ENCODE data around the gene RPL21. TPM values are rescaled to one million over a fixed set of nuclear protein-coding genes. Genes with fewer than 3 reads are reported as not detected.
"Not testable (repeated sequence)": the region's sequence is repeated elsewhere in the genome, so short reads cannot be mapped to it uniquely, and the experiment has no call there.

RPL21 gene
- total RNA-seq, 6 donors from 2014 or later, result 158 to 853 (median 524) TPM

DNA sequence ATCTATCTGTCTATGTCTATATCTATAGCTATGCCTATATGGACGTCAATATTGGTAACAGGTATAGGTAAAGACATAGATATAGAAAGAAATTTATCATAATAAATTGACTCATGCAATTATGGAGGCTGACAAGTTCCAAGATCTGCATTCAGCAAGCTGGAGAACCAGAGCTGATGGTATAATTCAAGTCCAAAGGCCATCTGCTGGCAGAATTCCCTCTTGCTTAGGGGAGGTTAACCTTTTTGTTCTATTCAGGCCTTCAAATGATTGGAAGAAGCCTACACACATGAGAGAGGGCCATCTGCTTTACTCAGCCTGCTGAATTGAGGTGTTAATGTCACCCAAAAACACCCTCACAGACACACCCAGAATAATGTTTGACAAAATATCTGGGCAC, 30.1 kb downstream of the RPL21 start:
- no peaks in the 10 kb centered on the region for H3K36me3 ChIP-seq
- no peak overlapping the region for H3K27ac ChIP-seq
- 68 to 85% methylated on average over 1 of the region's 1 CpG for WGBS, 2 donors
- H3K4me1 ChIP-seq, result no peaks in the 10 kb centered on the region
- no peaks in the 10 kb centered on the region for H3K9me3 ChIP-seq
- no peaks in the 10 kb centered on the region for H3K27me3 ChIP-seq
- ATAC-seq (ENCODE audit: low FRiP score in 2 of 2) (no peak), DNase-seq (no peak)
- TF ChIP-seq POLR2AphosphoS5 (IDR thresholded peaks at IDR 0.05), result no peak
- no peak for TF ChIP-seq EP300 (IDR thresholded peaks at IDR 0.05)
- TF ChIP-seq POLR2A (IDR thresholded peaks at IDR 0.05), result no peak
- TF ChIP-seq, protein P1, sequence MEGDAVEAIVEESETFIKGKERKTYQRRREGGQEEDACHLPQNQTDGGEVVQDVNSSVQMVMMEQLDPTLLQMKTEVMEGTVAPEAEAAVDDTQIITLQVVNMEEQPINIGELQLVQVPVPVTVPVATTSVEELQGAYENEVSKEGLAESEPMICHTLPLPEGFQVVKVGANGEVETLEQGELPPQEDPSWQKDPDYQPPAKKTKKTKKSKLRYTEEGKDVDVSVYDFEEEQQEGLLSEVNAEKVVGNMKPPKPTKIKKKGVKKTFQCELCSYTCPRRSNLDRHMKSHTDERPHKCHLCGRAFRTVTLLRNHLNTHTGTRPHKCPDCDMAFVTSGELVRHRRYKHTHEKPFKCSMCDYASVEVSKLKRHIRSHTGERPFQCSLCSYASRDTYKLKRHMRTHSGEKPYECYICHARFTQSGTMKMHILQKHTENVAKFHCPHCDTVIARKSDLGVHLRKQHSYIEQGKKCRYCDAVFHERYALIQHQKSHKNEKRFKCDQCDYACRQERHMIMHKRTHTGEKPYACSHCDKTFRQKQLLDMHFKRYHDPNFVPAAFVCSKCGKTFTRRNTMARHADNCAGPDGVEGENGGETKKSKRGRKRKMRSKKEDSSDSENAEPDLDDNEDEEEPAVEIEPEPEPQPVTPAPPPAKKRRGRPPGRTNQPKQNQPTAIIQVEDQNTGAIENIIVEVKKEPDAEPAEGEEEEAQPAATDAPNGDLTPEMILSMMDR (IDR thresholded peaks at IDR 0.05), result no peak
- H3K4me3 ChIP-seq, result no peak overlapping the region

DNA sequence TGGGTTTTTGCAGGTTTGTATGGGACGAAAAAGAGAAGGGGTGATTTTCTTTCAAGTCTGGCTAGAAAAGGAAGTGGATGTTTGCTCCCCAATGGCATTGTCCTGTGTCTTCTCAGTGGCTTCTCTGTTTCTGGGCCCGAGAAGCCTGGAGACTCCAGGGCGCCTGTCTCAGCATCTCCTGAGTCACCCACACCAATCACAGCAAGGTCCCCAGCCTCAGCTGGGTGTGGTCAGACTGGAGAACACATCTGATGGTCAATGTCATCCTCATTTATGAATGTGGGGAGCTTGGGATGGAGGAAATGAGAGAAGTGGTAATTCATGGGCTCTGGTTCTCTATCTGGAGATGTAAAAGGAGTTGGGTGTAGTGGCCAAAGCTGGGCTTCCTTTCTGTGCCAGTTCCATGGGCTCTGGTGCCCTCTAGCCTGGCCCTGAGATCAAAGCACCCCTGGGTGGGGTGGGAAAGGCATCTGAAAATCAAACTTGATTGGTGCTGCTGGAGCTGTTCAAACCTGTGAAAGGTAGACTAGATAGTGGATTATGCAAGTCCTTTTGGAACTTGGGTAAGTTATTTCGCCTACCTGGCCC, 32.6 kb downstream of the RPL21 start:
- Histone ChIP-seq H3K27ac (no peak overlapping the region), H3K4me3 (no peak overlapping the region), H3K27me3 (no peaks in the 10 kb centered on the region), H3K36me3 (no peaks in the 10 kb centered on the region), H3K4me1 (no peaks in the 10 kb centered on the region), H3K9me3 (no peaks in the 10 kb centered on the region)
- peak in 1 of 2 donors; percentile 42 for DNase-seq
- 80 to 81% methylated on average over 4 of the region's 4 CpGs for WGBS, 2 donors
- peak; percentile 58 to 74 for ATAC-seq (ENCODE audit: low FRiP score in 2 of 2)
- TF ChIP-seq, protein P1 (IDR thresholded peaks at IDR 0.05), result peak in 3 of 6 experiments; percentile 28 to 46 (median 39)
- no peak for TF ChIP-seq POLR2AphosphoS5 (IDR thresholded peaks at IDR 0.05)
- TF ChIP-seq POLR2A (IDR thresholded peaks at IDR 0.05), result no peak

DNA sequence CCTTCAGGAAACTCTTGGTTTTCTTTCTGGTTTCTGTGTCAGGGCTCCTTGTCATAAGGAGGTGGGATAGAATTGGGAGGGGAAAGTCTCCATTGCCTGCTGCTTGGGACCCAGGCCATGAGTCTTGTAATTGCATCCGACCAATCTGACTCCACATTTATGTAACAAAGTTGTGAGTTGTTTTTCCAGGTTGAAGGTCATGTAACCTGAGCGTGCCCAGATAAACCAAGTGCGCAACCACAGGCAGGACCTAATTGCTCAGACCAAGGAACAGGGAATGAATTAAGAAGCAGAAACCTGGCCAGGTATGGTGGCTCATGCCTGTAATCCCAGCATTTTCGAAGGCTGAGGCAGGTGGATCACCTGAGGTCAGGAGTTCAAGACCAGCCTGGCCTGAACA, 37.0 kb downstream of the RPL21 start:
- no peaks in the 10 kb centered on the region for H3K9me3 ChIP-seq
- no peak for ATAC-seq (ENCODE audit: low FRiP score in 2 of 2)
- H3K4me3 ChIP-seq, result no peak overlapping the region
- WGBS, 2 donors, result 92 to 94% methylated on average over 4 of the region's 4 CpGs
- no peak for DNase-seq
- no peaks in the 10 kb centered on the region for H3K36me3 ChIP-seq
- no peak for TF ChIP-seq POLR2A (IDR thresholded peaks at IDR 0.05)
- TF ChIP-seq EP300 (IDR thresholded peaks at IDR 0.05), result no peak
- TF ChIP-seq, protein P1 (IDR thresholded peaks at IDR 0.05), result no peak
- no peak for TF ChIP-seq POLR2AphosphoS5 (IDR thresholded peaks at IDR 0.05)
- H3K4me1 ChIP-seq, result no peaks in the 10 kb centered on the region
- no peak overlapping the region for H3K27ac ChIP-seq
- no peaks in the 10 kb centered on the region for H3K27me3 ChIP-seq

DNA sequence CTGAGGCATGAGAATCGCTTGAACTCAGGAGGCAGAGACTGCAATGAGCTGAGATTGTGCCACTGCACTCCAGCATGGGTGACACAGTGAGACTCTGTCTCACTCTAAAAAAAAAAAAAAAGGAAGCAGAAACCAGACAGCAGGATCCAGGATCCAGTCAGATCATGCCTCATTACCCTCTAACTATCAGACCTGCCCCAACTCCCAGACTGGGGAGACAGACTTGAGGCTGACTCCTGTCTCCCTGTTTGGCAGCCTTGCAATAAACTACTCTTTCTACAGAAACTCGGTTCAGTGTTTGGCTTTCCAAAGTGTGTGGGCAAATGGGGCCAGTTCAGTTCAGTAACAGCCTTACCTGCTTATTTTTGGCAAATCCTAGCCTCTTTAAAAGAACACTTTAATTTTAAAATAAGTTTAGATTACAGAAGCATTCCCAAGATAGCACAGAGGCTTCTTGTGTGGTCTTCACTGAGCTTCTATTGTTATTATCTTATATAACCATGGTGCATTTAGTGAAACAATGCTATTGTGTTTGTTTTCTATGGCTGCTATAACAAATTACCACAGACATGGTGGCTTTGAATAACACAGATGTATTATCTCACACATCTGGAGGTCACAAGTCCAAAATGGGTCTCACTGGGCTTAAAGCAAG, 37.8 kb downstream of the RPL21 start:
- TF ChIP-seq, protein P1 (IDR thresholded peaks at IDR 0.05), result no peak
- TF ChIP-seq EP300 (IDR thresholded peaks at IDR 0.05), result no peak
- no peak for TF ChIP-seq POLR2A (IDR thresholded peaks at IDR 0.05)
- TF ChIP-seq POLR2AphosphoS5 (IDR thresholded peaks at IDR 0.05), result no peak
- Histone ChIP-seq H3K27me3 (no peaks in the 10 kb centered on the region), H3K4me3 (no peak overlapping the region), H3K36me3 (no peaks in the 10 kb centered on the region), H3K4me1 (no peaks in the 10 kb centered on the region), H3K27ac (no peak overlapping the region), H3K9me3 (no peaks in the 10 kb centered on the region)
- ATAC-seq (ENCODE audit: low FRiP score in 2 of 2) (no peak), DNase-seq (no peak)
- 54 to 60% methylated on average over 2 of the region's 2 CpGs for WGBS, 2 donors

DNA sequence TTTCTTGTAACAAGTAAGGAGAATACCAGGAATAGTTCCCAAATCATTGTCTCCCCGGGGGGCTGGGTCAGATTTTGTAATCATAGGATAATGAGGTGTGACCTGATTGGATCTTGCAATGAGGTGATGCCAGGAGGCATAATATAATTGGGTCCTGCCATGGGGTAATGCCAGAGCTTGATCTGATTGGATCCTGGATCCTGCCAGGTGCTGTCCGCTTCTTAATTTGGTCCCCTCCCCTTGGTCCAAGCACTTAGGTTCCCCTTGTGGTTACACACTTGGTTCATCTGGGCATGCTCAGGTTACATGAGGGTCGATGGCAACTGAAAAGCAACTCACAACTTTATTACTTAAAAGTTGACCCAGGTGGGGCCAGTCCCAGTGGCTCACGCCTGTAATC, 39.4 kb downstream of the RPL21 start:
- 81 to 93% methylated on average over 3 to 4 of the region's 4 CpGs for WGBS, 2 donors
- ATAC-seq (ENCODE audit: low FRiP score in 2 of 2), result no peak

DNA sequence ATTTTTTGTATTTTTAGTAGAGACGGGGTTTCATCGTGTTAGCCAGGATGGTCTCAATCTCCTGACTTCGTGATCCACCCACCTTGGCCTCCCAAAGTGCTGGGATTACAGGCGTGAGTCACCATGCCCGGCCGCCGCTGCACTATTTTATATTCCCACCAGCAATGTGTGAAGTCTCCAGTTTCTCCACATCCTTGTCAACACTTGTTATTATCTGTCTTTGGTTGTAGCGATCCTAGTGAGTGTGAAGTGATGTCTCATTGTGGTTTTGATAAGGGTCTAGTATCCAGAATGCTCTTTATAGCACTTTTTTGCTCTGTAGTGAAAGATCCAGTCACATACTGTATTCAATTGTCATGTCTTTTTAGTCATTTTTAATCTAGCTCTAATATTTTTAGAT, 40.6 kb downstream of the RPL21 start:
- H3K27me3 ChIP-seq; H3K27ac ChIP-seq; DNase-seq; H3K4me3 ChIP-seq; H3K4me1 ChIP-seq; ATAC-seq (ENCODE audit: low FRiP score in 2 of 2); H3K36me3 ChIP-seq; H3K9me3 ChIP-seq: not testable (repeated sequence)
- 91 to 93% methylated on average over 8 of the region's 8 CpGs for WGBS, 2 donors

More for the DNA sequence above, 39.4 kb downstream of the RPL21 start:
- Histone ChIP-seq H3K9me3 (no peaks in the 10 kb centered on the region), H3K4me3 (no peak overlapping the region), H3K27me3 (no peaks in the 10 kb centered on the region), H3K27ac (no peak overlapping the region), H3K4me1 (no peaks in the 10 kb centered on the region), H3K36me3 (no peaks in the 10 kb centered on the region)
- TF ChIP-seq EP300 (IDR thresholded peaks at IDR 0.05), result no peak
- no peak for TF ChIP-seq POLR2A (IDR thresholded peaks at IDR 0.05)
- TF ChIP-seq, protein P1 (IDR thresholded peaks at IDR 0.05), result no peak
- TF ChIP-seq POLR2AphosphoS5 (IDR thresholded peaks at IDR 0.05), result no peak
- no peak for DNase-seq
